DND-41 (cell line): ENCODE data around the gene TRAK1.

Source experiments
- ATAC-seq: fragments of 200-7000 bp; cut with Tn5 transposase; 3 replicates; pipeline ENCODE4 v1.9.1; 2021; ENCODE audit warnings: low read depth; ENCODE audit not compliant: insufficient read depth
- DNase-seq: peaks from one replicate; pipeline ENCODE4 v3.0.0-alpha.2; 2020
- H2AFZ ChIP-seq: 2 replicates; pipeline ENCODE4 v1.6.0; 2012; ENCODE audit warnings: low read depth, low read length
- H3K27ac ChIP-seq: 2 replicates; pipeline ENCODE4 v1.5.1; 2012; ENCODE audit warnings: low read length, inconsistent platforms
- H3K27me3 ChIP-seq: fragments of 200-600 bp; sonication (generic); 2 replicates; pipeline ENCODE4 v1.6.0; 2012; ENCODE audit warnings: low read length, mild to moderate bottlenecking, inconsistent platforms; ENCODE audit not compliant: insufficient read depth, poor library complexity
- H3K36me3 ChIP-seq: 2 replicates; pipeline ENCODE4 v1.5.1; 2012; ENCODE audit warnings: low read length, inconsistent platforms; ENCODE audit not compliant: insufficient read depth
- H3K4me1 ChIP-seq: 2 replicates; pipeline ENCODE4 v1.5.1; 2012; ENCODE audit warnings: mild to moderate bottlenecking, low read length; ENCODE audit not compliant: insufficient read depth
- H3K4me2 ChIP-seq: 2 replicates; pipeline ENCODE4 v1.6.0; 2012; ENCODE audit warnings: mild to moderate bottlenecking, moderate library complexity, low read length, inconsistent platforms; ENCODE audit not compliant: insufficient read depth
- H3K4me3 ChIP-seq, 2 experiments: fragments of 200-600 bp in 1 of 2; shearing (Covaris generic) in 1 of 2; 2 replicates each; pipeline ENCODE4 v1.5.1; 2012 to 2016; ENCODE audit warnings: inconsistent platforms in 2 of 2, low read length in 2 of 2, mild to moderate bottlenecking in 2 of 2, low read depth in 1 of 2, moderate library complexity in 1 of 2
- H3K79me2 ChIP-seq: 2 replicates; pipeline ENCODE4 v1.6.0; 2012; ENCODE audit warnings: low read length, inconsistent platforms; ENCODE audit not compliant: insufficient read depth
- H3K9ac ChIP-seq: 2 replicates; pipeline ENCODE4 v1.6.0; 2012; ENCODE audit warnings: low read depth, mild to moderate bottlenecking, inconsistent platforms, low read length, moderate library complexity
- H3K9me3 ChIP-seq: 2 replicates; pipeline ENCODE4 v1.5.1; 2012; ENCODE audit warnings: low read length, moderate library complexity, mild to moderate bottlenecking, inconsistent platforms; ENCODE audit not compliant: insufficient read depth, severe bottlenecking
- H4K20me1 ChIP-seq: 2 replicates; pipeline ENCODE4 v1.6.0; 2012; ENCODE audit warnings: low read length; ENCODE audit not compliant: insufficient read depth
- CTCF ChIP-seq: IDR thresholded peaks from 2 replicates; pipeline ENCODE4 v1.5.1; 2012; ENCODE audit warnings: borderline replicate concordance, low read length, moderate library complexity, mild to moderate bottlenecking; ENCODE audit not compliant: poor library complexity, severe bottlenecking; ENCODE audit errors: extremely low read depth
- EZH2 ChIP-seq: IDR thresholded peaks from 3 replicates; pipeline ENCODE4 v1.6.1; 2012; ENCODE audit warnings: borderline replicate concordance, low read depth, mild to moderate bottlenecking, moderate library complexity, low read length, inconsistent platforms; ENCODE audit not compliant: severe bottlenecking

TRAK1 gene

DNA sequence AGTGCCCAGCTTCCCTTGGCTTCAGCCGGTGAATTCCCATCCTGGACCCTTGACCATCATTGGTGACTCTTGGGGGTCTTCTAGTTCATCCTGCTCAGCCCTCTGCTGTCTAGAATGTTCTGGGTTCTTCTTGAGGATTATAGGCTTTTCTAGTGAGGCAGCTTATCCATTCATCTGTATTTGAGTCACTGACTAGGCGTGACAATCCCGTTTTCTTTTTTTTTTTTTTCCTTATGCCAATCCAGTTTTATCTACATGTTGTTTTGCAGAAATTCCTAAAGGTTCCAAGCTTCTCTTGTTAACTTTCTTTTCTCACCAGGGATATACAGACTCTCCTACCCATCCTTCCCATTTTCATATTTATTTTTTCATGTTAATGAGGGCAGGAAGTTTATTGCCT is 6.6 kb upstream of the TRAK1 start:
- Histone ChIP-seq H2AFZ (no peak overlapping the region), H3K4me2 (no peak overlapping the region), H3K9me3 (no peaks in the 10 kb centered on the region), H3K27me3 (no peaks in the 10 kb centered on the region), H3K9ac (no peak overlapping the region), H3K79me2 (no peaks in the 10 kb centered on the region), H3K4me3 (no peak overlapping the region), H3K4me1 (no peaks in the 10 kb centered on the region), H3K36me3 (no peaks in the 10 kb centered on the region), H4K20me1 (peaks cover 4% of the 10 kb centered on the region; the same call in 1 of the 2 replicates), H3K27ac (no peak overlapping the region)
- no peak for DNase-seq
- TF ChIP-seq EZH2 = no peak
- TF ChIP-seq CTCF = no peak
- no peak for ATAC-seq

DNA sequence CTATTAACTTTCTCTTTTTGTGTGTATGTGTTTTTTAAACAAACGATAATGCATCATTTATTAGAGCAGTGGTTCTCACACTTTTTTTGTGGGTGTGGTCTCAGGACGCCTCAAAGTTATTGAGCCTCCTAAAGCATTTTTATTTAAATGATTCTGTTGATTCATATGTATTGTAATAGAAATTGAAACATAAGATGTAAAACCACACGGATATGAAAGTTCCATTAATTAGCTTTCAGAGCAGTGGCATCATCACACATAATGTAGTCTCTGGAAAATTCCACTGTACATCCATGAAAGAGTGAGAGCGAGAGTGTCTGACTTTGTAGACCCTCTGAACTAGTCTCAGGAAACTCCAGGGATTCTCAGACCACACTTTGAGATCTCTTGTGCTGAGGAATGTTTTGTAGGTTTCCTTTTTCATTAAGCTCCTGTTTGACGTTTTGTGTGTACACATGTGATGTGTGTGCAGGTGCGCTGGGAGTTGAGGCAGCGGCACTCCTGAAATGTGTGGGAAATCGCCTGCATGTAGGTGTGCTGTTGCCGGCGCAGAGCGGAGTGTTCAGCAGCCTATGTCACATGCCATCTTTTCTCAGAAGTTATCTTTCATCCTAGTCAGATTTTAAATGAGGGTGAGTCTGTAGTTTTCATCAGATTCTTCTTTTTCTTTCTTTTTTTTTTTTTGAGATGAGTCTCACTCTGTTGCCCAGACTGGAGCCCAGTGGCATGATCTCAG is 5.3 kb upstream of the TRAK1 start:
- TF ChIP-seq CTCF (no peak), EZH2 (no peak)

GRCh38 chr3:42088803-42089530 is 2.2 kb upstream of the TRAK1 start:
- no peak for TF ChIP-seq EZH2
- DNase-seq (no peak), ATAC-seq (no peak)
- Histone ChIP-seq H2AFZ (no peak overlapping the region), H3K4me2 (no peak overlapping the region), H3K4me3 (no peak overlapping the region), H3K27ac (no peak overlapping the region), H3K36me3 (no peaks in the 10 kb centered on the region), H3K4me1 (no peaks in the 10 kb centered on the region), H3K9me3 (no peaks in the 10 kb centered on the region), H3K27me3 (no peaks in the 10 kb centered on the region), H3K9ac (no peak overlapping the region), H3K79me2 (no peaks in the 10 kb centered on the region), H4K20me1 (peaks cover 4% of the 10 kb centered on the region; the same call in 1 of the 2 replicates)

More for the DNA sequence above, 5.3 kb upstream of the TRAK1 start:
- DNase-seq (no peak), ATAC-seq (no peak)
- Histone ChIP-seq H3K27ac (no peak overlapping the region), H3K9ac (no peak overlapping the region), H2AFZ (no peak overlapping the region), H3K4me2 (no peak overlapping the region), H3K79me2 (no peaks in the 10 kb centered on the region), H3K27me3 (no peaks in the 10 kb centered on the region), H4K20me1 (peaks cover 4% of the 10 kb centered on the region; the same call in 1 of the 2 replicates), H3K9me3 (no peaks in the 10 kb centered on the region), H3K4me1 (no peaks in the 10 kb centered on the region), H3K4me3 (no peak overlapping the region), H3K36me3 (no peaks in the 10 kb centered on the region)

GRCh38 chr3:42092006-42092405 is 849 bp downstream of the TRAK1 start:
- Histone ChIP-seq H3K79me2 (no peaks in the 10 kb centered on the region), H3K9me3 (no peaks in the 10 kb centered on the region), H3K4me1 (no peaks in the 10 kb centered on the region), H2AFZ (no peak overlapping the region), H3K9ac (no peak overlapping the region), H3K27me3 (no peaks in the 10 kb centered on the region), H3K36me3 (no peaks in the 10 kb centered on the region), H3K4me3 (no peak overlapping the region), H3K27ac (no peak overlapping the region), H4K20me1 (no peaks in the 10 kb centered on the region), H3K4me2 (no peak overlapping the region)
- ATAC-seq (no peak), DNase-seq (no peak)
- TF ChIP-seq CTCF = no peak
- no peak for TF ChIP-seq EZH2
